Measurements from ENCODE around the gene ADGRV1.

DNA sequence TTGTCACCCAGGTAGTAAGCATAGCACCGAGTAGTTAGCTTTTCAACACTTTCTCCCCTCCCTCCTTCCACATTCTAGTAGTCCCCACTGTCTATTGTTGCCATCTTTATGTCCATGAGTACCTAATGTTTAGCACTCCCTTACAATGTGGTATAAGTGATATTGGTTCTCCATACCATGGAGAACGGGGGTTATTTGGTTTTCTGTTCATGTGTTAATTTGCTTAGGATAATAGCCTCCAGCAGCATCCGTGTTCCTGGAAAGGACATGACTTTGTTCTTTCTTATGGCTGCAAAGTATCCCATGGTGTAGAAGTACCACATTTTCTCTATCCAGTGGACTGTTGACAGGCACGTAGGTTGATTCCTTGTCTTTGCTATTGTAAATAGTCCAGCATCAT, 353.9 kb downstream of the ADGRV1 start:
- TF ChIP-seq, protein P1, sequence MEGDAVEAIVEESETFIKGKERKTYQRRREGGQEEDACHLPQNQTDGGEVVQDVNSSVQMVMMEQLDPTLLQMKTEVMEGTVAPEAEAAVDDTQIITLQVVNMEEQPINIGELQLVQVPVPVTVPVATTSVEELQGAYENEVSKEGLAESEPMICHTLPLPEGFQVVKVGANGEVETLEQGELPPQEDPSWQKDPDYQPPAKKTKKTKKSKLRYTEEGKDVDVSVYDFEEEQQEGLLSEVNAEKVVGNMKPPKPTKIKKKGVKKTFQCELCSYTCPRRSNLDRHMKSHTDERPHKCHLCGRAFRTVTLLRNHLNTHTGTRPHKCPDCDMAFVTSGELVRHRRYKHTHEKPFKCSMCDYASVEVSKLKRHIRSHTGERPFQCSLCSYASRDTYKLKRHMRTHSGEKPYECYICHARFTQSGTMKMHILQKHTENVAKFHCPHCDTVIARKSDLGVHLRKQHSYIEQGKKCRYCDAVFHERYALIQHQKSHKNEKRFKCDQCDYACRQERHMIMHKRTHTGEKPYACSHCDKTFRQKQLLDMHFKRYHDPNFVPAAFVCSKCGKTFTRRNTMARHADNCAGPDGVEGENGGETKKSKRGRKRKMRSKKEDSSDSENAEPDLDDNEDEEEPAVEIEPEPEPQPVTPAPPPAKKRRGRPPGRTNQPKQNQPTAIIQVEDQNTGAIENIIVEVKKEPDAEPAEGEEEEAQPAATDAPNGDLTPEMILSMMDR (conservative IDR thresholded peaks at IDR 0.05; ENCODE audit: low read depth, low read length): no peak
- TF ChIP-seq EZH2 (IDR thresholded peaks at IDR 0.05; ENCODE audit: borderline replicate concordance, low read depth, low read length, poor library complexity, severe bottlenecking): no peak

All from A673 (cell line).